Fibroblast of lung (primary cell): ENCODE data around the gene SIDT2. TPM values are rescaled to one million over a fixed set of nuclear protein-coding genes. Genes with fewer than 3 reads are reported as not detected.

ENCODE experiments used
- DNase-seq, 2 donors: peaks; one replicate each; pipeline versions ENCODE4 v3.0.0 to v3.0.0-alpha.2; 2010; ENCODE audit warnings: low read depth in 2 of 2
- H2AFZ ChIP-seq: 2 replicates; pipeline ENCODE4 v1.5.1; 2012; ENCODE audit warnings: low read length, control low read depth, inconsistent platforms
- H3K27ac ChIP-seq: 2 replicates; pipeline ENCODE4 v1.5.1; 2011; ENCODE audit warnings: low read length, control low read depth; ENCODE audit not compliant: insufficient read depth
- H3K27me3 ChIP-seq: 2 replicates; pipeline ENCODE4 v1.5.1; 2011; ENCODE audit warnings: mild to moderate bottlenecking, low read length; ENCODE audit not compliant: control insufficient read depth, insufficient read depth
- H3K36me3 ChIP-seq: 2 replicates; pipeline ENCODE4 v1.5.1; 2011; ENCODE audit warnings: low read length; ENCODE audit not compliant: control insufficient read depth, insufficient read depth
- H3K4me1 ChIP-seq: 2 replicates; pipeline ENCODE4 v1.5.1; 2011; ENCODE audit warnings: low read length; ENCODE audit not compliant: control insufficient read depth, insufficient read depth; ENCODE audit errors: extremely low read depth
- H3K4me2 ChIP-seq: 2 replicates; pipeline ENCODE4 v1.5.1; 2011; ENCODE audit warnings: low read length, control low read depth; ENCODE audit not compliant: insufficient read depth; ENCODE audit errors: extremely low read depth
- H3K4me3 ChIP-seq, 4 experiments: fragments of 200-600 bp in 1 of 4; sonication (generic) in 1 of 4; replicated peaks in 1 of 4; 2 replicates each; pipeline ENCODE4 v1.5.1; 2011 to 2016; ENCODE audit warnings: low read length in 4 of 4, low read depth in 3 of 4, mild to moderate bottlenecking in 3 of 4, control low read depth in 2 of 4, inconsistent platforms in 1 of 4, mixed read lengths in 1 of 4; ENCODE audit not compliant: insufficient read depth in 1 of 4; ENCODE audit errors: control extremely low read depth in 1 of 4
- H3K79me2 ChIP-seq: 2 replicates; pipeline ENCODE4 v1.5.1; 2012; ENCODE audit warnings: mild to moderate bottlenecking, low read length, inconsistent platforms; ENCODE audit not compliant: control insufficient read depth, insufficient read depth
- H3K9ac ChIP-seq: 2 replicates; pipeline ENCODE4 v1.5.1; 2011; ENCODE audit warnings: mild to moderate bottlenecking, low read length, control low read depth; ENCODE audit not compliant: insufficient read depth
- H3K9me3 ChIP-seq: 2 replicates; pipeline ENCODE4 v1.5.1; 2012; ENCODE audit warnings: low read depth, low read length; ENCODE audit not compliant: control insufficient read depth, insufficient read depth
- H4K20me1 ChIP-seq: 2 replicates; pipeline ENCODE4 v1.5.1; 2011; ENCODE audit warnings: low read length; ENCODE audit not compliant: control insufficient read depth, insufficient read depth; ENCODE audit errors: extremely low read depth
- CTCF ChIP-seq, 2 donors: IDR thresholded peaks in 1 of 2; conservative IDR thresholded peaks in 1 of 2; 1 replicate in 1 of 2; 2 replicates in 1 of 2; pipeline ENCODE4 v1.5.1; 2011 to 2012; ENCODE audit warnings: low read length in 2 of 2, control low read depth in 1 of 2, inconsistent platforms in 1 of 2, low read depth in 1 of 2, mild to moderate bottlenecking in 1 of 2
- EZH2 ChIP-seq: IDR thresholded peaks from 2 replicates; pipeline ENCODE4 v1.5.1; 2012; ENCODE audit warnings: low read length, control low read depth, mild to moderate bottlenecking; ENCODE audit errors: missing control alignments
- polyA plus RNA-seq, 2 donors: library from polyadenylated mRNA; depleted of rRNA in 1 of 2; stranded (reverse) in 1 of 2; unstranded in 1 of 2; fragments of >200 nt; gene quantifications; 2 replicates each; pipeline ENCODE4 v1.2.1, GENCODE V29; 2011 to 2012; ENCODE audit warnings: missing spikeins in 1 of 2
- total RNA-seq: library from RNA; depleted of rRNA; stranded (reverse); fragments of >200 nt; gene quantifications from 2 replicates; pipeline ENCODE4 v1.2.1, GENCODE V29; 2014

Gene SIDT2
- total and polyA plus RNA-seq, 2 donors (not counting 1 experiment from before 2014, with no cell fraction given): 23.5 to 27.2 TPM

GRCh38 chr11:117212697-117213355, 34.3 kb downstream of the SIDT2 start:
- no peaks in the 10 kb centered on the region for H3K79me2 ChIP-seq
- H3K4me2 ChIP-seq: no peak overlapping the region
- no peaks in the 10 kb centered on the region for H4K20me1 ChIP-seq
- no peaks in the 10 kb centered on the region for H3K9me3 ChIP-seq
- no peak overlapping the region for H3K4me3 ChIP-seq
- no peak overlapping the region for H3K9ac ChIP-seq
- H3K4me1 ChIP-seq: peaks cover 13% of the 10 kb centered on the region
- H3K27ac ChIP-seq: no peak overlapping the region
- DNase-seq: no peak
- H3K36me3 ChIP-seq: peaks cover 5% of the 10 kb centered on the region
- H3K27me3 ChIP-seq: no peaks in the 10 kb centered on the region
- no peak overlapping the region for H2AFZ ChIP-seq
- no peak for TF ChIP-seq EZH2
- no peak for TF ChIP-seq CTCF (conservative IDR thresholded peaks at IDR 0.05 in 1 of 2, IDR thresholded peaks at IDR 0.05 in 1 of 2; ENCODE audit: low read depth in 1 of 2, low read length in 2 of 2)

GRCh38 chr11:117214404-117215110, 36.0 kb downstream of the SIDT2 start:
- Histone ChIP-seq H4K20me1 (no peaks in the 10 kb centered on the region), H3K36me3 (peaks cover 5% of the 10 kb centered on the region), H3K9me3 (no peaks in the 10 kb centered on the region), H3K79me2 (no peaks in the 10 kb centered on the region), H3K4me2 (no peak overlapping the region), H3K27ac (no peak overlapping the region), H3K9ac (no peak overlapping the region), H2AFZ (no peak overlapping the region), H3K4me1 (peaks cover 28% of the 10 kb centered on the region), H3K4me3 (no peak overlapping the region), H3K27me3 (no peaks in the 10 kb centered on the region)
- DNase-seq: no peak
- TF ChIP-seq EZH2 (no peak), CTCF (conservative IDR thresholded peaks at IDR 0.05 in 1 of 2, IDR thresholded peaks at IDR 0.05 in 1 of 2; ENCODE audit: low read depth in 1 of 2, low read length in 2 of 2) (no peak)

DNA sequence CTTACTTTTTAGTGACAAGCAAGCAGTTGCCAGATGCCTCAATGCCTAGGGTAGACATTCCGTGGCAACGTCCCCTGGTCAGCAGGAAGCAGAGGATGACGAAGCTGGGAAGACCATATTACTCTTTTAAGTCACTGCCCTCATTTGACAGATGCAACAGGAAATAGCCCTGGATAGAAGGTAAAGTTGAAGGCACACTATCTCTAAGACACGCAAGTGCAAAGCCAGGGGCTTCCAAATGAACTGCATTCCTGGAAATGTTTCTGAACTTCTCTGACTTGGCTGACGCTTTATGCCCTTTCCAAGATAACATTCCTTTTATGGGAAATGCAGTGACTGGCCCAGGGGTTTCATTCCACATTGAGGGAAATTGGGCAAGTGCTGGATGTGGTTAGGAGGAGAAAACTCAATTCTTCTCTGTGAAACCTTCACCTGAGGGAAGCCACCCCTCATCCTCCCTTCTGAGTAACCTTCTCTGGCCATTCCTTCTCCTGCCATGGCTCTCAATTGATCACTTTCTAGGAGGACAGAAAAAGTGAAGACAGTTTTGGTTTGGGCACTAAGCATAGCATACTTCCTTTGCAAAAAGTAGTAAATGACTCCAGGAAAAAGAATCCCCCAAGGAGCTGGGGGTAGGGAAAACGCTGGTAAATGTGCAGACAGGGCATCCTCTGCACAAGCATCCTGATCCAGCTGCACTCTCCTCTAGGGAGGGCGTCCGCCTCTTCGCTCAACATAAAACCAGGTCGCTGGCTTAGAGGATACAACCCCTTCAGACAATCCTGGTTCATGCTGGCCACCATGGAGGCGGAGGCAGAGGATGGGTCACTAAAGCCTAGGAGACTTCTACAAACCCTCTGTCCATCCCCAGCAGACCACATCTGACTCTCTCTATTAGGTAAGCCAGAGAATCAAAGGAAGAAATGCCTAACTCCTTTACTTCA, 38.9 kb downstream of the SIDT2 start:
- no peaks in the 10 kb centered on the region for H3K27me3 ChIP-seq
- peaks cover 39% of the 10 kb centered on the region for H3K4me1 ChIP-seq
- H3K36me3 ChIP-seq: peaks cover 5% of the 10 kb centered on the region
- no peaks in the 10 kb centered on the region for H4K20me1 ChIP-seq
- DNase-seq: peak; percentile 70 to 95
- H3K4me3 ChIP-seq: no peak overlapping the region
- peak overlapping the region; percentile 85 for H3K27ac ChIP-seq
- no peak overlapping the region for H3K9ac ChIP-seq
- no peaks in the 10 kb centered on the region for H3K79me2 ChIP-seq
- TF ChIP-seq CTCF (conservative IDR thresholded peaks at IDR 0.05 in 1 of 2, IDR thresholded peaks at IDR 0.05 in 1 of 2; ENCODE audit: low read depth in 1 of 2, low read length in 2 of 2) (no peak), EZH2 (no peak)
- H2AFZ ChIP-seq: no peak overlapping the region
- H3K4me2 ChIP-seq: peak overlapping the region; percentile 33
- H3K9me3 ChIP-seq: no peaks in the 10 kb centered on the region
